ENCODE measurements around the gene LCE3E.

- TF ChIP-seq CTCF (IDR thresholded peaks at IDR 0.05) = no peak
- TF ChIP-seq POLR2A (IDR thresholded peaks at IDR 0.05) = no peak
- no peak for TF ChIP-seq POLR2AphosphoS5 (IDR thresholded peaks at IDR 0.05)
Measured at GRCh38 chr1:152565535-152566215, 905 bp downstream of the LCE3E start.

Data from prostate gland (tissue), 2 donors.